LNCaP clone FGC (cell line): ENCODE results near the gene MTMR1.

Experiments used
- DNase-seq: peaks from one replicate; pipeline ENCODE4 v3.0.0-alpha.2; 2011; ENCODE audit warnings: low read depth
- H3K4me3 ChIP-seq: 2 replicates; pipeline ENCODE4 v1.5.1; 2011; ENCODE audit warnings: mild to moderate bottlenecking, low read depth, low read length, control low read depth
- TF ChIP-seq, protein P1 (sequence below): IDR thresholded peaks from 2 replicates; pipeline ENCODE4 v1.5.1; 2012; ENCODE audit warnings: mild to moderate bottlenecking; ENCODE audit not compliant: control insufficient read depth, insufficient read depth; ENCODE audit errors: extremely low read depth

Gene MTMR1

DNA sequence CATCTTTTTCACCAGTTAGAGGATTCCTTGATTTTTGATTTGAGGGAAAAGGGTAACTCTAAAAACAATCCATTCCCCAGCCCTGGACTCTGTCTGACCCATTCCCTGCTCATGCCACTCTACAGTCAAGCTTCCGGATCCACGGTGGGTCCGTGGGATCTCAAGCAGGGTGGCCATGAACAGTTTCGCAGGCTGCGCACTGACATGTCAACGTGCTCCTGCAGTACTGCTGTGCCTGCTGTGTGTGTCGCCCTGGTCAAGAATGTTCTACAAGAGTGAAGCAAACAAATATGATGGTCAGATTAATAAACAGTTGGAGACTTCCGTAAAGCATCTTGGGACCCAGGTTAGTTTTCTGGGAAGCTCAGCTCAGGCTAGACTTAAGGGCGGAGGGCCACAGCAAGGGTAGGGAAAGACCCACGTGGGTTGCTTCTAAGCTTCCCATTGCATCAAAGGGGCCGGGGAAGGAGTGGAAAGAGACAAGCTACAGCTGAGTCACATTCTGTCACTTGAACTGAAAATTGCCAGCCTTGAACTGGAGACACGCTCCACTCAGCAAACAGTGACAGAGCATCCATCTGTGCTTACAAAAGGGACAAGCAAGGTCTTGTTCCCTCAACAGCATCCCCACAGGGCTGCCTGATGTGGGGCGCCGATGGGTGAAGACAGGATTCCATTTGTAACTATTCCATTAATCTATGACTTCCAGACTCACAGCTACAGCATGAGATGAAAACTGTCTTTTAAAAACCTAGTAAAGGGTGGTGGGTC lies 81.8 kb downstream of the MTMR1 start:
- no peak overlapping the region for H3K4me3 ChIP-seq
- no peak for DNase-seq
- TF ChIP-seq, protein P1, sequence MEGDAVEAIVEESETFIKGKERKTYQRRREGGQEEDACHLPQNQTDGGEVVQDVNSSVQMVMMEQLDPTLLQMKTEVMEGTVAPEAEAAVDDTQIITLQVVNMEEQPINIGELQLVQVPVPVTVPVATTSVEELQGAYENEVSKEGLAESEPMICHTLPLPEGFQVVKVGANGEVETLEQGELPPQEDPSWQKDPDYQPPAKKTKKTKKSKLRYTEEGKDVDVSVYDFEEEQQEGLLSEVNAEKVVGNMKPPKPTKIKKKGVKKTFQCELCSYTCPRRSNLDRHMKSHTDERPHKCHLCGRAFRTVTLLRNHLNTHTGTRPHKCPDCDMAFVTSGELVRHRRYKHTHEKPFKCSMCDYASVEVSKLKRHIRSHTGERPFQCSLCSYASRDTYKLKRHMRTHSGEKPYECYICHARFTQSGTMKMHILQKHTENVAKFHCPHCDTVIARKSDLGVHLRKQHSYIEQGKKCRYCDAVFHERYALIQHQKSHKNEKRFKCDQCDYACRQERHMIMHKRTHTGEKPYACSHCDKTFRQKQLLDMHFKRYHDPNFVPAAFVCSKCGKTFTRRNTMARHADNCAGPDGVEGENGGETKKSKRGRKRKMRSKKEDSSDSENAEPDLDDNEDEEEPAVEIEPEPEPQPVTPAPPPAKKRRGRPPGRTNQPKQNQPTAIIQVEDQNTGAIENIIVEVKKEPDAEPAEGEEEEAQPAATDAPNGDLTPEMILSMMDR = no peak

DNA sequence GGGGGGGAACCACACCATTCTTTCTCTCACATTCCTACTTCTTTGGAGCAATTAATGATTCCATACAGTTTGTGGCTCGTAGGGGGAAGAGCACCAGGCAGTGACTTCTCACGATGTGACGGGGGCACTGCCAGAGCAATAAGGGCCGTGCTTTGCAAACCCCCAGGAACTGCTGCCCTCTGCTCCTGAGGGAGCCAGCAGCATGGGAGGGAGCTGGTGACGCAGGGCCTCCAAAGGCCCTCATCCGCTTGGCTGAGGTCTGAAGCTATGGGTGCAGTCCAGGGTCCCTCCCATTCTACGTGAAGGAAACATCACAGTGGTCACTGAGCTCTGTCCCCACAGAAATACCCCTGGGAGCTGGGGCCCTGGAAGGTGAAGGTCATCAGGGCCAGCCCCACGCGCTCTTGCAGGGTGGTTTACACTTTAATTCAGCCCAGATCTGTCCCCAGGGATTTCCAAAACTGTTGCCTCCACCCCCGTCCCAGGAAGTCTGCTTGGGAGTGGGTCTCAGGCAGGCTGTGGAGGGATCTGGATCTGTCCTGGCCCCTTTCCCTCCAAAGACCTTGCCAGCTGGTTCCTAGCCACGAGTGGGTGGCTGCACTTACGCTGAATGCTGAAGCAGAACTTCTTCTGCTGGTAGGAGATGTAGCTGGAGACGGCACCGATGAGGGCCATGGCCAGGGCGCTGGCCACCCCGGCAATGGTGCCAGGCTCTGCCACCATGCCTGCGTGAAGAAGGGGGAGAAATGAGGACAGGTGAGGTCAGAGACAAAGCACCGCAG lies 82.6 kb downstream of the MTMR1 start:
- no peak overlapping the region for H3K4me3 ChIP-seq
- TF ChIP-seq, protein P1 = no peak
- DNase-seq = no peak

DNA sequence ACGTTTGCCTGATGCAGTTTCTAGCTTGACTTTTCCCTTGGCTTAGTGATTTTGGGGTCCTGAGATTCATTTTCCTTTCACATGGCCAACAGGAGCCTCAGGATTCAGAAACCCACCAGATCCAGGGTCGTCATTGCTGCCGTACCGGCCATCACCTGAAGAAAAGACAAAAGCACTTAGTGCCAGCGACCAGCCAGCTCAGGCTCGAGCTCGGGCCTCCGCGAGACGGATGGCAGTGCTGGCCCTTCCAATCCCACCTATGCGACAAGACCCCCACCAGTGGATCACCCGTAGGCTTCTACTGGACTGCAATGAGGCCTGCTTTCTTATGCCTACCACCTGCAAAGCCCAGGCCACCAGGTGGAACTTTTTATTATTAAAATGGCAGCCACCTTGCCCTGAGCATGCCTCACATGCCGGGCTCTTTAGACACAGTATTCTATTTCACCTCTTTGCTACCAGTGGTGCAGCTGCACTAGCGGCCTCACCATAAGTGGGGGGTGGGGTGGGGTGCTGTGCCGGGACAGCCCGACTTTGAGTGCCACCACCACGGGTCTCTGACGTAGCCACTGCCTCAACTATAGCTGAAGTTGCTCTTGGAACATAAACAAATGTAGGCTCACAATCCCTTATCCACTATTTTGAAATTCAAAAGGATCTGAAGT lies 84.3 kb downstream of the MTMR1 start:
- DNase-seq = no peak
- H3K4me3 ChIP-seq = no peak overlapping the region
- TF ChIP-seq, protein P1 = no peak

DNA sequence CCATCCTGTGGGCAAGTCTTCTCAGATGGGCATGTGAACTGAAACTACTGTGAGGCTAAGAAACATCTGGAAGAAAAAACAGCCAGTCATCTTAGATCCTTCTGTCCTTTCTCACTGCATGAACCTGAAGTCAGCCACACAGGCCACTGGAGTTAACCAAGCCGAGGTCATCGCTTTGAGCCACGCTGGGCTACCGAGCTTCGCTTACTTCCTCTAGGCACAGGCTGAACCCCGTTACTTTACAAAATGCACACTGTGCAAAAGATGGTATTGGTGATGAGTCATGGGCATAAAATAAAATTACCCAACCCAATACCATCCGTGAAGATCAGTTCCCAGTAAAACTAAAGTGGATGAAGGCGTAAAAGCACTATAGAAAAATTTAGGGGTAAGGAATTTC lies 86.2 kb downstream of the MTMR1 start:
- DNase-seq = no peak

DNA sequence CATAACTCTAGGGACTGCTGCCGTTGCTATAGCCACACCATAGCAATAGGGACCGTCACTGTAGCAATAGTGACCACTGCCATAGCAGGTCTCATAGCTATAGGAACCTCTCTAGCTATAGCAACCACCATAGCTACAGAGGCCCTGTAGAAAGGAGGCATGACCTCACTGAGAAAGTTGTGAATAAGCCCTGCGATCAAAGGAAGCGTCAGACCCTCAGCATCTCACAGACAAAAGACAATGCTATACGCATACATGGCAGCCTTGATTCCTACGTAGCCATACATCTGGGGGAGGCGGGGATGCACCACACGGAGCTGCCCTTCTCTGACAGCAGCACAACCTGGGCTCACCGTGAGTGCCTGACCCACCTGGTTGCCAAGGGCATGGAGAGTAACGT lies 88.5 kb downstream of the MTMR1 start:
- TF ChIP-seq, protein P1 = no peak
- no peak overlapping the region for H3K4me3 ChIP-seq
- no peak for DNase-seq

More for the DNA sequence above, 86.2 kb downstream of the MTMR1 start:
- H3K4me3 ChIP-seq = no peak overlapping the region
- TF ChIP-seq, protein P1 = no peak

DNA sequence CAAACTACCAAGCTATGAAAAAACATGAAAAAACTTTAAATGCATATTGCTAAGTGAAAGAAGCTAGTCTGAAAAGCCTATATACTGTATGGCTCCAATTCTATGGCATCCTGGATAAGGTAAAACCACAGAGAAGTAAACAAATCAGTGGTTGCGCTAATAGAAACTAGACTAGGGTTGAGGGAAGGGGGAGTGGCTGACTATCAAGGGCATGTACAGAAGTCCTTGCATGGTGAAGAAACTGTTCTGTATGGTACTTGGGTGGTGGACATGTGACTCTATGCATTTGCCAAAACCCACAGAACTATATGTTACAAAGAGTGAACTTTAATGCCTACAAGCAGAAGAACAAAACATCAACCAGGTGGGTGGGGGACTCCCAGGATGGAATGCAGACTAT lies 96.8 kb downstream of the MTMR1 start:
- TF ChIP-seq, protein P1 = no peak
- H3K4me3 ChIP-seq = no peak overlapping the region
- DNase-seq = no peak
